HL-60 (cell line): ENCODE results near the gene ETV6.

Source experiments
- CTCF ChIP-seq: IDR thresholded peaks from one replicate; pipeline ENCODE4 v1.5.1; 2011; ENCODE audit warnings: low read length, control low read depth, inconsistent platforms; ENCODE audit not compliant: insufficient read depth
- GABPA ChIP-seq: IDR thresholded peaks from 2 replicates; pipeline ENCODE4 v1.6.1; 2012; ENCODE audit warnings: low read depth
- POLR2AphosphoS5 ChIP-seq: IDR thresholded peaks from 2 replicates; pipeline ENCODE4 v1.6.1; 2012; ENCODE audit warnings: low read depth
- TF ChIP-seq, protein P1 (sequence below): IDR thresholded peaks from 2 replicates; pipeline ENCODE4 v1.6.1; 2012; ENCODE audit warnings: low read depth; ENCODE audit not compliant: insufficient replicate concordance

DNA sequence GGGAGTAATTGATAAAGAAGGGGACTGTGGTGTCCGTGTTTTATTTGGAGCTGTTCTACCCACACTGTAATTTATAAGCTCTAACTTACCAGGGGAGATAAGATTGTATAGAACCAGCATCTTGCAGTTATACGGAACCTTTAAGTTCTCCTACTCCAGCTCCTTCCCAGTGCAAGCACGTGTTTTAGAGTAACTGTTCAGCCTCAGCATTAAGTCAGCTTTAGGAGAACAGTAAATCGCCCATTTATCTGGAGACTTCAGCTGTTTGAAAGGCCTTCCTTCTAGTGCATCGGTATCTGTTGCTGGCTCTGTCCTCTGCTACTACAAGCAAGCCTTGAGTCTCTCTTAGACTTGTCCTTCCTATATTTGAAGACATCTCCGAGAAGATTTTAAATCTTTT is 95.6 kb downstream of the ETV6 start:
- TF ChIP-seq CTCF (no peak), POLR2AphosphoS5 (no peak), GABPA (no peak)
- TF ChIP-seq, protein P1, sequence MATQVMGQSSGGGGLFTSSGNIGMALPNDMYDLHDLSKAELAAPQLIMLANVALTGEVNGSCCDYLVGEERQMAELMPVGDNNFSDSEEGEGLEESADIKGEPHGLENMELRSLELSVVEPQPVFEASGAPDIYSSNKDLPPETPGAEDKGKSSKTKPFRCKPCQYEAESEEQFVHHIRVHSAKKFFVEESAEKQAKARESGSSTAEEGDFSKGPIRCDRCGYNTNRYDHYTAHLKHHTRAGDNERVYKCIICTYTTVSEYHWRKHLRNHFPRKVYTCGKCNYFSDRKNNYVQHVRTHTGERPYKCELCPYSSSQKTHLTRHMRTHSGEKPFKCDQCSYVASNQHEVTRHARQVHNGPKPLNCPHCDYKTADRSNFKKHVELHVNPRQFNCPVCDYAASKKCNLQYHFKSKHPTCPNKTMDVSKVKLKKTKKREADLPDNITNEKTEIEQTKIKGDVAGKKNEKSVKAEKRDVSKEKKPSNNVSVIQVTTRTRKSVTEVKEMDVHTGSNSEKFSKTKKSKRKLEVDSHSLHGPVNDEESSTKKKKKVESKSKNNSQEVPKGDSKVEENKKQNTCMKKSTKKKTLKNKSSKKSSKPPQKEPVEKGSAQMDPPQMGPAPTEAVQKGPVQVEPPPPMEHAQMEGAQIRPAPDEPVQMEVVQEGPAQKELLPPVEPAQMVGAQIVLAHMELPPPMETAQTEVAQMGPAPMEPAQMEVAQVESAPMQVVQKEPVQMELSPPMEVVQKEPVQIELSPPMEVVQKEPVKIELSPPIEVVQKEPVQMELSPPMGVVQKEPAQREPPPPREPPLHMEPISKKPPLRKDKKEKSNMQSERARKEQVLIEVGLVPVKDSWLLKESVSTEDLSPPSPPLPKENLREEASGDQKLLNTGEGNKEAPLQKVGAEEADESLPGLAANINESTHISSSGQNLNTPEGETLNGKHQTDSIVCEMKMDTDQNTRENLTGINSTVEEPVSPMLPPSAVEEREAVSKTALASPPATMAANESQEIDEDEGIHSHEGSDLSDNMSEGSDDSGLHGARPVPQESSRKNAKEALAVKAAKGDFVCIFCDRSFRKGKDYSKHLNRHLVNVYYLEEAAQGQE, result no peak
